ENCODE results near the gene CACNA1F.

Gene CACNA1F

GRCh38 chrX:49230500-49231232 lies 2.5 kb downstream of the CACNA1F start:
- peak in 2 of 3 experiments; percentile 11 to 71 for DNase-seq (ENCODE audit: low read depth in 3 of 3)

- no peak for DNase-seq (ENCODE audit: low read depth in 3 of 3)
These were observed 5.0 kb downstream of the CACNA1F start for GRCh38 chrX:49228185-49228584.

GRCh38 chrX:49227726-49228125 lies 5.4 kb downstream of the CACNA1F start:
- DNase-seq (ENCODE audit: low read depth in 3 of 3), result no peak

GRCh38 chrX:49226946-49227345 lies 6.2 kb downstream of the CACNA1F start:
- no peak for DNase-seq (ENCODE audit: low read depth in 3 of 3)

GRCh38 chrX:49225858-49226257 lies 7.3 kb downstream of the CACNA1F start:
- DNase-seq (ENCODE audit: low read depth in 3 of 3), result no peak

- no peak for DNase-seq (ENCODE audit: low read depth in 3 of 3)
These were observed 11.3 kb downstream of the CACNA1F start for GRCh38 chrX:49221868-49222267.

- no peak for DNase-seq (ENCODE audit: low read depth in 3 of 3)
These were observed 13.0 kb downstream of the CACNA1F start for GRCh38 chrX:49220100-49220499.

GRCh38 chrX:49214996-49215526 lies 18.1 kb downstream of the CACNA1F start:
- no peak for DNase-seq (ENCODE audit: low read depth in 3 of 3)

- no peak for DNase-seq (ENCODE audit: low read depth in 3 of 3)
These were observed 18.7 kb downstream of the CACNA1F start for GRCh38 chrX:49214416-49214815.

- no peak for DNase-seq (ENCODE audit: low read depth in 3 of 3)
These were observed 20.3 kb downstream of the CACNA1F start for GRCh38 chrX:49212861-49213260.

GRCh38 chrX:49212209-49212608 lies 20.9 kb downstream of the CACNA1F start:
- DNase-seq (ENCODE audit: low read depth in 3 of 3), result no peak

- no peak for DNase-seq (ENCODE audit: low read depth in 3 of 3)
These were observed 22.1 kb downstream of the CACNA1F start for GRCh38 chrX:49211074-49211473.

GRCh38 chrX:49210406-49210805 lies 22.7 kb downstream of the CACNA1F start:
- no peak for DNase-seq (ENCODE audit: low read depth in 3 of 3)

GRCh38 chrX:49209434-49210251 lies 23.5 kb downstream of the CACNA1F start:
- DNase-seq (ENCODE audit: low read depth in 3 of 3), result no peak

GRCh38 chrX:49208399-49208798 lies 24.7 kb downstream of the CACNA1F start:
- DNase-seq (ENCODE audit: low read depth in 3 of 3), result no peak

GRCh38 chrX:49206543-49206942 lies 26.6 kb downstream of the CACNA1F start:
- DNase-seq (ENCODE audit: low read depth in 3 of 3), result no peak

- no peak for DNase-seq (ENCODE audit: low read depth in 3 of 3)
These were observed 27.7 kb downstream of the CACNA1F start for GRCh38 chrX:49205443-49205842.

- DNase-seq (ENCODE audit: low read depth in 3 of 3), result no peak
These were observed 28.4 kb downstream of the CACNA1F start for GRCh38 chrX:49204709-49205108.

GRCh38 chrX:49204017-49204416 lies 29.1 kb downstream of the CACNA1F start:
- DNase-seq (ENCODE audit: low read depth in 3 of 3), result no peak

- DNase-seq (ENCODE audit: low read depth in 3 of 3), result no peak
These were observed 29.6 kb downstream of the CACNA1F start for GRCh38 chrX:49203536-49203935.

GRCh38 chrX:49202022-49202421 lies 31.1 kb downstream of the CACNA1F start:
- DNase-seq (ENCODE audit: low read depth in 3 of 3), result no peak

GRCh38 chrX:49199906-49200771 lies 33.0 kb downstream of the CACNA1F start, which contains the start of gene SYP:
Gene SYP, minus strand, starts transcription at chrX:49200193. Its CDS starts 7 bp downstream, at chrX:49200186.
- peak; percentile 69 to 84 (median 71) for DNase-seq (ENCODE audit: low read depth in 3 of 3)

Measured in stimulated activated CD4-positive, alpha-beta T cell treated with anti-CD3 and anti-CD28 coated beads, TNF-alpha, amount 100 ng/mL, for 24 hours (primary cell).